ENCODE results near the gene ABCF2. TPM values are rescaled to one million over a fixed set of nuclear protein-coding genes. Genes with fewer than 3 reads are reported as not detected.
A peak's percentile ranks its signal among the peaks of the same experiment; 100 is the strongest.

Gene ABCF2
- total and polyA plus RNA-seq, 2 of the 4 experiments (the other 2 are of a cell fraction), result 46.2 to 103 TPM

GRCh38 chr7:151274936-151275812, 48.2 kb upstream of the ABCF2 start:
- Histone ChIP-seq H2BK20ac (ENCODE audit: low read depth, low read length) (no peak overlapping the region), H3K14ac (replicated peaks; ENCODE audit: low read depth, low read length) (no peak overlapping the region), H3K27me3 (ENCODE audit: control insufficient read depth, insufficient read depth, low read length) (peaks cover 16% of the 10 kb centered on the region), H3K4me3 (ENCODE audit: insufficient read depth, low read depth, low read length) (no peak overlapping the region), H3K9ac (ENCODE audit: low read depth, low read length) (no peak overlapping the region), H3K79me1 (ENCODE audit: low read depth in 1 of 2, low read length in 2 of 2) (no peaks in the 10 kb centered on the region), H4K5ac (ENCODE audit: low read depth, low read length) (no peak overlapping the region), H3K4ac (ENCODE audit: low read depth, low read length) (no peak overlapping the region), H2BK5ac (ENCODE audit: low read depth, low read length, poor library complexity, severe bottlenecking) (no peak overlapping the region), H3K18ac (ENCODE audit: low read depth, low read length) (no peak overlapping the region), H4K91ac (ENCODE audit: insufficient read depth, low read depth, low read length) (no peak overlapping the region), H3K27ac (ENCODE audit: insufficient read depth, low read length) (no peak overlapping the region), H4K8ac (ENCODE audit: low read depth in 2 of 2, low read length in 2 of 2) (no peak overlapping the region), H2AK5ac (ENCODE audit: low read depth, low read length) (no peak overlapping the region), H2BK15ac (ENCODE audit: low read depth, low read length) (no peak overlapping the region), H3K36me3 (ENCODE audit: control insufficient read depth, insufficient read depth, low read length) (no peaks in the 10 kb centered on the region; the same call in 1 of the 2 replicates), H3K9me3 (ENCODE audit: control insufficient read depth, insufficient read depth, low read length) (no peaks in the 10 kb centered on the region), H3K23ac (ENCODE audit: low read depth, low read length) (no peak overlapping the region), H4K20me1 (ENCODE audit: insufficient read depth, low read length) (no peaks in the 10 kb centered on the region; the same call in 1 of the 2 replicates), H3K4me2 (ENCODE audit: low read depth, low read length) (no peak overlapping the region), H3K4me1 (ENCODE audit: control insufficient read depth, insufficient read depth, low read length) (peaks cover 8% of the 10 kb centered on the region; the same call in 1 of the 2 replicates), H3K56ac (ENCODE audit: extremely low read depth, insufficient read depth, low read length) (no peak overlapping the region), H2BK120ac (ENCODE audit: low read depth, low read length) (no peak overlapping the region), H2AFZ (replicated peaks; ENCODE audit: low read length, poor library complexity) (no peak overlapping the region), H2AK9ac (replicated peaks; ENCODE audit: low read depth, low read length, poor library complexity) (peak overlapping the region; percentile 47), H3K9me1 (ENCODE audit: insufficient read depth, low read length) (no peaks in the 10 kb centered on the region)
- intact Hi-C loops (cut with micrococcal nuclease), result no loop called here
- POLR2A ChIA-PET (ENCODE audit: unreplicated experiment), result no interaction called here
- 82% methylated on average over 11 of the region's 17 CpGs; no CpG with 5 or more reads in 1 of the 2 experiments for WGBS, 2 experiments (ENCODE audit: extremely low coverage in 2 of 2, insufficient read length in 1 of 2)
- in situ Hi-C loops (cut with MboI; ENCODE audit: low sequenced_read_pairs), result no loop called here
- BruUV-seq (replicated peaks), result no TSS peak
- TF ChIP-seq USF2 (IDR thresholded peaks at IDR 0.05; ENCODE audit: low read depth, low read length) (no peak), NFE2L2 (IDR thresholded peaks at IDR 0.05; ENCODE audit: low read depth, low read length) (no peak), ELK1 (IDR thresholded peaks at IDR 0.05; ENCODE audit: borderline replicate concordance, low read depth, low read length) (no peak), BHLHE40 (IDR thresholded peaks at IDR 0.05; ENCODE audit: low read depth, low read length) (no peak), RAD21 (IDR thresholded peaks at IDR 0.05; ENCODE audit: low read length) (no peak)
- dilution Hi-C loops (cut with HindIII; ENCODE audit: low sequenced_read_pairs, unreplicated experiment), result no loop called here
- no peak for DNase-seq
- ATAC-seq (ENCODE audit: low read depth), result no peak
- CTCF ChIA-PET, result no interaction called here

All from IMR-90 (cell line).